ENCODE measurements around the gene JAG1.

The JAG1 gene

GRCh38 chr20:10673842-10674683 lies at the start of gene JAG1:
JAG1 (minus strand) TSS chr20:10673999; CDS start chr20:10673530, 469 bp downstream.
- peak; percentile 79 for DNase-seq

- DNase-seq, result no peak
These were observed 48.2 kb upstream of the JAG1 start for GRCh38 chr20:10721976-10722375.

- DNase-seq, result no peak
These were observed 47.5 kb upstream of the JAG1 start for GRCh38 chr20:10721137-10721896.

GRCh38 chr20:10720565-10720964 lies 46.8 kb upstream of the JAG1 start:
- no peak for DNase-seq

- no peak for DNase-seq
These were observed 46.1 kb upstream of the JAG1 start for GRCh38 chr20:10719740-10720385.

- DNase-seq, result no peak
These were observed 44.9 kb upstream of the JAG1 start for GRCh38 chr20:10718661-10719060.

GRCh38 chr20:10716855-10717254 lies 43.1 kb upstream of the JAG1 start:
- no peak for DNase-seq

- DNase-seq, result no peak
These were observed 41.2 kb upstream of the JAG1 start for GRCh38 chr20:10715035-10715434.

GRCh38 chr20:10714236-10714975 lies 40.6 kb upstream of the JAG1 start:
- no peak for DNase-seq

- no peak for DNase-seq
These were observed 39.4 kb upstream of the JAG1 start for GRCh38 chr20:10713161-10713560.

GRCh38 chr20:10711903-10712451 lies 38.2 kb upstream of the JAG1 start:
- DNase-seq, result no peak

GRCh38 chr20:10710991-10711775 lies 37.4 kb upstream of the JAG1 start:
- DNase-seq, result no peak

GRCh38 chr20:10709916-10710315 lies 36.1 kb upstream of the JAG1 start:
- DNase-seq, result no peak

GRCh38 chr20:10708351-10709185 lies 34.8 kb upstream of the JAG1 start:
- DNase-seq, result no peak

GRCh38 chr20:10707791-10708190 lies 34.0 kb upstream of the JAG1 start:
- DNase-seq, result no peak

- DNase-seq, result no peak
These were observed 33.3 kb upstream of the JAG1 start for GRCh38 chr20:10707068-10707467.

- no peak for DNase-seq
These were observed 32.6 kb upstream of the JAG1 start for GRCh38 chr20:10706460-10706811.

- DNase-seq, result no peak
These were observed 32.1 kb upstream of the JAG1 start for GRCh38 chr20:10705801-10706459.

- no peak for DNase-seq
These were observed 27.8 kb upstream of the JAG1 start for GRCh38 chr20:10701607-10702006.

- DNase-seq, result no peak
These were observed 26.1 kb upstream of the JAG1 start for GRCh38 chr20:10699941-10700340.

All from SHP77 treated with DMSO at 0.1 percent for 48 hours (cell line).